ENCODE measurements around the gene UBAC1.
"Not testable (repeated sequence)": the region's sequence is repeated elsewhere in the genome, so short reads cannot be mapped to it uniquely, and the experiment has no call there.

DNA sequence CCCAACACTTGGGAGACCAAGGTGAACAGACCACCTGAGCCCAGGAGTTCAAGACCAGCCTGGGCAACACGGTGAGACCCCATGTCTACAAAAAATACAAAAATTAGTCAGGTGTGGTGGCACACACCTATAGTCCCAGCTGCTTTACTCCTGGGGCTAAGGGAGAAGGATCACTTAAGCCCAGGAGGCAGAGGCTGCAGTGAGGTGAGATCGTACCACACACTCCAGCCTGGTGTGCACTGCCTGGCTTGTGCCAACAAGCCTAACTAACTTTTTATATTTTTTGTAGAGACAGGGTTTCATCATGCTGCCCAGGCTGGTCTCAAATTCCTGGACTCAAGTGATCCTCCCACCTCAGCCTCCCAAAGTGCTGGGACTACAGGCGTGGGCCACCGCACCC lies 10.3 kb downstream of the UBAC1 start:
- not testable (repeated sequence) for TF ChIP-seq CTCF (conservative IDR thresholded peaks at IDR 0.05 in 1 of 2, IDR thresholded peaks at IDR 0.05 in 1 of 2; ENCODE audit: extremely low read depth in 1 of 2, insufficient read depth in 1 of 2, low read depth in 1 of 2, low read length in 2 of 2); EZH2 (IDR thresholded peaks at IDR 0.05; ENCODE audit: borderline replicate concordance, low read length)

Data from mammary epithelial cell (primary cell).